ENCODE measurements around the gene SDF4. TPM values are rescaled to one million over a fixed set of nuclear protein-coding genes. Genes with fewer than 3 reads are reported as not detected.

Gene SDF4
- total and polyA plus RNA-seq, 2 experiments from 2014 or later, result 45.0 to 62.6 TPM

GRCh38 chr1:1179983-1180861 lies 51.6 kb downstream of the SDF4 start:
- peak; percentile 9 for ATAC-seq
- no peaks in the 10 kb centered on the region for H4K20me1 ChIP-seq (replicated peaks; ENCODE audit: insufficient read depth)
- no peaks in the 10 kb centered on the region for H3K79me2 ChIP-seq (replicated peaks; ENCODE audit: insufficient read depth)
- H2AFZ ChIP-seq, result no peak overlapping the region
- no peaks in the 10 kb centered on the region for H3K27me3 ChIP-seq (ENCODE audit: insufficient read depth)
- H3K9me2 ChIP-seq (ENCODE audit: insufficient read depth), result no peaks in the 10 kb centered on the region
- peaks cover 8% of the 10 kb centered on the region; the same call in 1 of the 2 replicates for H3K4me1 ChIP-seq (ENCODE audit: insufficient read depth)
- H3F3A ChIP-seq (replicated peaks; ENCODE audit: low read depth), result no peaks in the 10 kb centered on the region
- no peaks in the 10 kb centered on the region for H3K36me3 ChIP-seq (ENCODE audit: insufficient read depth)
- H3K4me2 ChIP-seq, result no peak overlapping the region
- Mint-ChIP-seq H3K27me3 (ENCODE audit: insufficient read depth, low read depth, poor library complexity) (peaks cover 8% of the 10 kb centered on the region), H3K9me3 (no peaks in the 10 kb centered on the region; the same call in 2 of the 3 replicates), H3K27ac (no peak overlapping the region), H3K4me1 (peaks cover 15% of the 10 kb centered on the region), H3K36me3 (ENCODE audit: low read depth) (no peaks in the 10 kb centered on the region), H3K4me3 (no peak overlapping the region)
- H3K27ac ChIP-seq (ENCODE audit: low read depth), result no peak overlapping the region
- TF ChIP-seq EZH2phosphoT487 (IDR thresholded peaks at IDR 0.05; ENCODE audit: unreplicated experiment) (no peak), CREB1 (CRISPR knock-in tag; IDR thresholded peaks at IDR 0.05; ENCODE audit: low read depth) (no peak), ETS1 (IDR thresholded peaks at IDR 0.05) (no peak), ZNF462 (CRISPR knock-in tag; IDR thresholded peaks at IDR 0.05) (no peak), EZH2 (IDR thresholded peaks at IDR 0.05; ENCODE audit: low read depth, unreplicated experiment) (no peak), CTCF (conservative IDR thresholded peaks at IDR 0.05; ENCODE audit: low read depth in 2 of 2) (no peak), JUNB (IDR thresholded peaks at IDR 0.05; ENCODE audit: unreplicated experiment) (no peak), ZNF331 (CRISPR knock-in tag; IDR thresholded peaks at IDR 0.05; ENCODE audit: low read depth) (no peak), NANOG (IDR thresholded peaks at IDR 0.05; ENCODE audit: borderline replicate concordance) (no peak), REST (IDR thresholded peaks at IDR 0.05; ENCODE audit: unreplicated experiment) (no peak), POLR2AphosphoS5 (IDR thresholded peaks at IDR 0.05; ENCODE audit: low read depth) (no peak), ZNF114 (CRISPR knock-in tag; IDR thresholded peaks at IDR 0.05) (no peak), STAT1 (IDR thresholded peaks at IDR 0.05; ENCODE audit: unreplicated experiment) (no peak)
- no peak overlapping the region for H3K4me3 ChIP-seq
- peak; percentile 48 for DNase-seq (ENCODE audit: low spot score)
